Measurements from ENCODE around the gene SSR4.

DNA sequence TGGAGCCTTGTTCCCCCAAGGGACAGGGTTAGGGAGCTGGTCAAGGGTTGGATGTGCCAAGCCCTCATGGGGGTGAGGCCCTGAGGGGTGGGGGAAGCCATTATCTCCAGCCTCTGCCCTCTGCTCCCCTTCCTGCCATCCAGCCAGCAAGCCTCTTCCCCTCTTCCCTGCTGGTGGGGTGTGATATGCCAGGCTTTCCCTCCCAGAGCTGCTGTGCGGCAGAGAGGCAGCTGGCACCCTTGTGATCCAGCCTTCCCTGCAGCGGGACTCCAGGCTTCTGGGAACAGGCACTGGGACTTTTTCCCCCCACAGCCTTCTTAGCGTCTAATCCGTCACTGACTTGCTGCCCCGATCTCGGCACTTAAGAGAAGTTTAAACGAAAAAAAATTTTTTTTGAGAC lies 6.3 kb downstream of the SSR4 start:
- TF ChIP-seq, protein P1, sequence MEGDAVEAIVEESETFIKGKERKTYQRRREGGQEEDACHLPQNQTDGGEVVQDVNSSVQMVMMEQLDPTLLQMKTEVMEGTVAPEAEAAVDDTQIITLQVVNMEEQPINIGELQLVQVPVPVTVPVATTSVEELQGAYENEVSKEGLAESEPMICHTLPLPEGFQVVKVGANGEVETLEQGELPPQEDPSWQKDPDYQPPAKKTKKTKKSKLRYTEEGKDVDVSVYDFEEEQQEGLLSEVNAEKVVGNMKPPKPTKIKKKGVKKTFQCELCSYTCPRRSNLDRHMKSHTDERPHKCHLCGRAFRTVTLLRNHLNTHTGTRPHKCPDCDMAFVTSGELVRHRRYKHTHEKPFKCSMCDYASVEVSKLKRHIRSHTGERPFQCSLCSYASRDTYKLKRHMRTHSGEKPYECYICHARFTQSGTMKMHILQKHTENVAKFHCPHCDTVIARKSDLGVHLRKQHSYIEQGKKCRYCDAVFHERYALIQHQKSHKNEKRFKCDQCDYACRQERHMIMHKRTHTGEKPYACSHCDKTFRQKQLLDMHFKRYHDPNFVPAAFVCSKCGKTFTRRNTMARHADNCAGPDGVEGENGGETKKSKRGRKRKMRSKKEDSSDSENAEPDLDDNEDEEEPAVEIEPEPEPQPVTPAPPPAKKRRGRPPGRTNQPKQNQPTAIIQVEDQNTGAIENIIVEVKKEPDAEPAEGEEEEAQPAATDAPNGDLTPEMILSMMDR (conservative IDR thresholded peaks at IDR 0.05; ENCODE audit: low read depth, low read length) = no peak
- no peak for TF ChIP-seq EZH2 (IDR thresholded peaks at IDR 0.05; ENCODE audit: low read length, unreplicated experiment)
